H1 (cell line): ENCODE data around the gene ADGRG2. TPM values are rescaled to one million over a fixed set of nuclear protein-coding genes. Genes with fewer than 3 reads are reported as not detected.

Source experiments
- CEBPB ChIP-seq: IDR thresholded peaks from 2 replicates; pipeline ENCODE4 v1.6.1; 2012; ENCODE audit warnings: low read depth, low read length
- E2F6 ChIP-seq: IDR thresholded peaks from 2 replicates; pipeline ENCODE4 v1.6.1; 2012; ENCODE audit warnings: inconsistent platforms
- RFX5 ChIP-seq: IDR thresholded peaks from 2 replicates; pipeline ENCODE4 v1.6.1; 2011; ENCODE audit warnings: low read depth, low read length, improper control_type of control experiment, borderline replicate concordance
- polyA plus RNA-seq, 7 experiments: library from polyadenylated mRNA; depleted of rRNA in 3 of 7; stranded (reverse) in 5 of 7; unstranded in 2 of 7; fragments of >200 nt in 5 of 7; fragments of 200-250 nt in 2 of 7; gene quantifications; 1 replicate in 5 of 7; 2 replicates in 1 of 7; 4 replicates in 1 of 7; pipeline versions ENCODE4 v1.2.1 to v1.2.3, GENCODE V29; 2011 to 2013; ENCODE audit warnings: missing spikeins in 2 of 7, mixed read lengths in 2 of 7
- total RNA-seq: library from RNA; stranded (reverse); fragmentation: NEBNext Ultra II Directional; extraction: Animal tissue kit (Norgen Biotek cat#: 25700); gene quantifications from 2 replicates; pipeline ENCODE4 v1.2.1, GENCODE V29; 2021

Gene ADGRG2
- total and polyA plus RNA-seq, 2 of the 8 experiments (the other 6 are each of a cell fraction or from before 2014, with no cell fraction given) = 8.9 to 13.3 TPM

GRCh38 chrX:19129694-19130093 is 7.4 kb upstream of the ADGRG2 start (continued):
- no peak for TF ChIP-seq E2F6
- TF ChIP-seq CEBPB = no peak
- no peak for TF ChIP-seq RFX5
